ENCODE results near the gene NINL. TPM values are rescaled to one million over a fixed set of nuclear protein-coding genes. Genes with fewer than 3 reads are reported as not detected.

The NINL gene
- total RNA-seq, 4 donors from 2014 or later: 18.3 to 37.8 (median 23.5) TPM

- no peak overlapping the region for H3K27ac ChIP-seq
- TF ChIP-seq CTCF (IDR thresholded peaks at IDR 0.05) (no peak), POLR2A (IDR thresholded peaks at IDR 0.05) (no peak)
- H3K4me3 ChIP-seq (replicated peaks in 1 of 3): no peak overlapping the region
- peaks cover 8 to 24% of the 10 kb centered on the region in 2 donors for H3K36me3 ChIP-seq
- 82 to 83% methylated on average over 9 to 15 of the region's 15 CpGs for WGBS, 2 donors
- DNase-seq: no peak
- H3K4me1 ChIP-seq: no peaks in the 10 kb centered on the region
- intact Hi-C loops (cut with DNase I): no loop called here
- no peaks in the 10 kb centered on the region for H3K27me3 ChIP-seq
- no peaks in the 10 kb centered on the region for H3K9me3 ChIP-seq
Observed at GRCh38 chr20:25465243-25466135, 119.8 kb downstream of the NINL start.

GRCh38 chr20:25464501-25465242 is 120.7 kb downstream of the NINL start:
- intact Hi-C loops (cut with DNase I): no loop called here
- Histone ChIP-seq H3K27ac (no peak overlapping the region), H3K4me3 (replicated peaks in 1 of 3) (no peak overlapping the region), H3K27me3 (no peaks in the 10 kb centered on the region), H3K4me1 (no peaks in the 10 kb centered on the region), H3K36me3 (peaks cover 8 to 24% of the 10 kb centered on the region in 2 donors), H3K9me3 (no peaks in the 10 kb centered on the region)
- DNase-seq: no peak
- TF ChIP-seq CTCF (IDR thresholded peaks at IDR 0.05) (no peak), POLR2A (IDR thresholded peaks at IDR 0.05) (no peak)
- 79 to 85% methylated on average over 13 of the region's 13 CpGs for WGBS, 2 donors

- Histone ChIP-seq H3K4me3 (replicated peaks in 1 of 3) (no peak overlapping the region), H3K27me3 (no peaks in the 10 kb centered on the region), H3K36me3 (peaks cover 8 to 21% of the 10 kb centered on the region in 2 donors), H3K27ac (no peak overlapping the region), H3K9me3 (no peaks in the 10 kb centered on the region), H3K4me1 (no peaks in the 10 kb centered on the region)
- DNase-seq: no peak
- intact Hi-C loops (cut with DNase I): no loop called here
- WGBS, 2 donors: 79 to 93% methylated on average over 18 of the region's 18 CpGs
- no peak for TF ChIP-seq POLR2A (IDR thresholded peaks at IDR 0.05)
- TF ChIP-seq CTCF (IDR thresholded peaks at IDR 0.05): no peak
Observed at GRCh38 chr20:25461786-25462545, 123.4 kb downstream of the NINL start.

- DNase-seq: no peak
- Histone ChIP-seq H3K4me3 (replicated peaks in 1 of 3) (no peak overlapping the region), H3K36me3 (peaks cover 8 to 14% of the 10 kb centered on the region in 2 donors), H3K27ac (no peak overlapping the region), H3K27me3 (no peaks in the 10 kb centered on the region), H3K4me1 (no peaks in the 10 kb centered on the region), H3K9me3 (no peaks in the 10 kb centered on the region)
- 73 to 88% methylated on average over 9 of the region's 9 CpGs for WGBS, 2 donors
- TF ChIP-seq POLR2A (IDR thresholded peaks at IDR 0.05) (no peak), CTCF (IDR thresholded peaks at IDR 0.05) (no peak)
- intact Hi-C loops (cut with DNase I): no loop called here
Observed at GRCh38 chr20:25461281-25461650, 124.1 kb downstream of the NINL start.
